Breast epithelium (tissue), 3 donors: Measurements from ENCODE around the gene PSMA1. TPM values are rescaled to one million over a fixed set of nuclear protein-coding genes. Genes with fewer than 3 reads are reported as not detected.

Experiments used
- total RNA-seq, 3 donors: library from RNA; depleted of rRNA; stranded (reverse); fragments of >200 nt; gene quantifications; one replicate each; pipeline ENCODE4 v1.1.0, GENCODE V29; 2016

Gene PSMA1
- total RNA-seq, 3 donors from 2014 or later = 107 to 120 (median 116) TPM

Other genes starting within 250 kb of the PSMA1 start
- gene RRAS2, start 161.2 kb downstream of the PSMA1 start, total RNA-seq = 10 to 100 TPM; 37.4 to 58.1 (median 46.4) TPM
- 100 to 1,000 TPM in 2 of 3 donors, 10 to 100 TPM in 1; 95.2 to 139 (median 115) TPM for gene COPB1, start 20.6 kb downstream of the PSMA1 start, total RNA-seq
- gene PDE3B, start 123.4 kb upstream of the PSMA1 start, total RNA-seq = 100 to 1,000 TPM in 1 of 3 donors, 10 to 100 TPM in 2; 14.1 to 177 (median 17.3) TPM